OCI-LY3 (cell line): ENCODE measurements around the gene CHN2.

Experiments
- H2AFZ ChIP-seq: fragments of 200-600, 300-600 bp; shearing (Covaris generic); 2 replicates; pipeline ENCODE4 v1.6.0; 2014; ENCODE audit warnings: antibody characterized with exemption, low read depth, low read length
- H3K27ac ChIP-seq: fragments of 200-600, 300-600 bp; sonication (generic); 2 replicates; pipeline ENCODE4 v1.5.1; 2014; ENCODE audit warnings: mild to moderate bottlenecking, low read length, moderate library complexity, mixed read lengths
- H3K27me3 ChIP-seq: fragments of 200-600, 300-600 bp; sonication (generic); 2 replicates; pipeline ENCODE4 v1.6.1; 2014; ENCODE audit warnings: low read depth, low read length, mixed read lengths
- H3K36me3 ChIP-seq: fragments of 200-600, 300-600 bp; sonication (generic); replicated peaks from 2 replicates; pipeline ENCODE3; 2014; ENCODE audit warnings: low read depth, low read length, mixed read lengths
- H3K4me1 ChIP-seq: fragments of 300-600, 200-600 bp; sonication (generic); 2 replicates; pipeline ENCODE4 v1.6.1; 2014; ENCODE audit warnings: low read length, mixed read lengths
- H3K4me2 ChIP-seq: fragments of 200-600, 300-600 bp; sonication (generic); 2 replicates; pipeline ENCODE4 v1.6.1; 2014; ENCODE audit warnings: low read length, mixed read lengths
- H3K4me3 ChIP-seq: fragments of 300-600, 200-600 bp; sonication (generic); 2 replicates; pipeline ENCODE4 v1.5.1; 2014; ENCODE audit warnings: antibody characterized with exemption, mild to moderate bottlenecking, low read length, moderate library complexity
- H3K79me2 ChIP-seq: fragments of 300-600, 200-600 bp; shearing (Covaris generic); 2 replicates; pipeline ENCODE4 v1.6.1; 2014; ENCODE audit warnings: mild to moderate bottlenecking, low read length, mixed read lengths
- H3K9ac ChIP-seq: fragments of 300-600, 200-600 bp; shearing (Covaris generic); 2 replicates; pipeline ENCODE4 v1.6.0; 2014; ENCODE audit warnings: mild to moderate bottlenecking, low read length, moderate library complexity
- H3K9me3 ChIP-seq: fragments of 200-600, 300-600 bp; shearing (Covaris generic); 2 replicates; pipeline ENCODE4 v1.6.1; 2014; ENCODE audit warnings: low read length, mixed read lengths; ENCODE audit not compliant: insufficient read depth
- H4K20me1 ChIP-seq: fragments of 200-600, 300-600 bp; sonication (generic); 2 replicates; pipeline ENCODE4 v1.6.1; 2016; ENCODE audit warnings: low read length, mixed read lengths; ENCODE audit not compliant: insufficient read depth
- EZH2phosphoT487 ChIP-seq: fragments of 200-600 bp; shearing (Covaris generic); IDR thresholded peaks from 2 replicates; pipeline ENCODE4 v1.6.1; 2018; ENCODE audit warnings: antibody characterized with exemption, mixed run types, low read depth
- TF ChIP-seq, protein P1 (sequence below): fragments of 200-600, 300-600 bp; sonication (generic); IDR thresholded peaks from 2 replicates; pipeline ENCODE4 v1.5.1; 2014; ENCODE audit warnings: antibody characterized with exemption, low read length, low read depth

Gene CHN2

DNA sequence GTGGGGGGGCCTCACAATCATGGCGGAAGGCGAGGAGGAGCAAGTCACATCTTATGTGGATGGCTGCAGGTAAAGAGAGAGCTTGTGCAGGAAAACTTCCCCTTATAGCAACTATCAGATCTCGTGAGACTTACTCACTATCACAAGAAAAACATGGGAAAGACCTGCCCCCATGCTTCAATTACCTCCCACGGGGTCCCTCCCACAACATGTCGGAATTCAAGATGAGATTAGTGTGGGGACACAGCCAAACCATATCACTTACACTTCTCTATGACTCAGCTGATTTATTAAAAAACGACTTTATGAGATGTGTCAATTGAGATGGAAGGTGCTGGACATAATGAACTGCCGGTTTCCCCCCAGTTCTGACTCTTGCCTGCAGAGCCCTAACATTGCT is 23.8 kb upstream of the CHN2 start:
- no peaks in the 10 kb centered on the region for H3K4me1 ChIP-seq
- H3K4me3 ChIP-seq: no peak overlapping the region
- H3K9me3 ChIP-seq: no peaks in the 10 kb centered on the region
- no peaks in the 10 kb centered on the region for H3K27me3 ChIP-seq
- H3K4me2 ChIP-seq: no peak overlapping the region
- no peaks in the 10 kb centered on the region for H3K79me2 ChIP-seq
- no peak overlapping the region for H3K9ac ChIP-seq
- H3K36me3 ChIP-seq: no peaks in the 10 kb centered on the region
- H3K27ac ChIP-seq: no peak overlapping the region
- no peak for TF ChIP-seq EZH2phosphoT487
- TF ChIP-seq, protein P1, sequence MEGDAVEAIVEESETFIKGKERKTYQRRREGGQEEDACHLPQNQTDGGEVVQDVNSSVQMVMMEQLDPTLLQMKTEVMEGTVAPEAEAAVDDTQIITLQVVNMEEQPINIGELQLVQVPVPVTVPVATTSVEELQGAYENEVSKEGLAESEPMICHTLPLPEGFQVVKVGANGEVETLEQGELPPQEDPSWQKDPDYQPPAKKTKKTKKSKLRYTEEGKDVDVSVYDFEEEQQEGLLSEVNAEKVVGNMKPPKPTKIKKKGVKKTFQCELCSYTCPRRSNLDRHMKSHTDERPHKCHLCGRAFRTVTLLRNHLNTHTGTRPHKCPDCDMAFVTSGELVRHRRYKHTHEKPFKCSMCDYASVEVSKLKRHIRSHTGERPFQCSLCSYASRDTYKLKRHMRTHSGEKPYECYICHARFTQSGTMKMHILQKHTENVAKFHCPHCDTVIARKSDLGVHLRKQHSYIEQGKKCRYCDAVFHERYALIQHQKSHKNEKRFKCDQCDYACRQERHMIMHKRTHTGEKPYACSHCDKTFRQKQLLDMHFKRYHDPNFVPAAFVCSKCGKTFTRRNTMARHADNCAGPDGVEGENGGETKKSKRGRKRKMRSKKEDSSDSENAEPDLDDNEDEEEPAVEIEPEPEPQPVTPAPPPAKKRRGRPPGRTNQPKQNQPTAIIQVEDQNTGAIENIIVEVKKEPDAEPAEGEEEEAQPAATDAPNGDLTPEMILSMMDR: no peak
- no peaks in the 10 kb centered on the region for H4K20me1 ChIP-seq
- H2AFZ ChIP-seq: no peak overlapping the region

DNA sequence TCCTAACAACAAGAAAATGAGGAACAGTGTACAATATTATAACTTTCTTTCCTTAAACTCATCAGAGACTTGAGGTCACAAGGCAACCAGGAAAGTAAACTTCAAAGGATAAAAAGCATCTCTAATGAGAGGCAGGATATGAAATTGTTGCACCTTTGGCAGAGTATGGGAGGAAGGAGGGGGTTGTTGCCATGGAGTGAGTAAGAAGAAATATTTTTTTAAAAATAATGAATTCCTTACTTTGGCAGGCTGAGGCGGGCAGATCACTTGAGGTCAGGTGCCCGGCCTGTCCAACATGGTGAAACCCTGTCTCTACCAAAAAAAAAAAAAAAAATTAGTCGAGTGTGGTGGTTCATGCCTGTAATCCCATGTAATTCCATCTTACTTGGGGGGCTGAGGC is 21.1 kb upstream of the CHN2 start:
- no peak overlapping the region for H2AFZ ChIP-seq
- H3K27me3 ChIP-seq: no peaks in the 10 kb centered on the region
- no peak overlapping the region for H3K27ac ChIP-seq
- TF ChIP-seq, protein P1: no peak
- TF ChIP-seq EZH2phosphoT487: no peak
- no peaks in the 10 kb centered on the region for H3K4me1 ChIP-seq
- H3K4me2 ChIP-seq: no peak overlapping the region
- H4K20me1 ChIP-seq: no peaks in the 10 kb centered on the region
- no peaks in the 10 kb centered on the region for H3K79me2 ChIP-seq
- no peaks in the 10 kb centered on the region for H3K36me3 ChIP-seq
- no peak overlapping the region for H3K9ac ChIP-seq
- no peaks in the 10 kb centered on the region for H3K9me3 ChIP-seq
- H3K4me3 ChIP-seq: no peak overlapping the region

DNA sequence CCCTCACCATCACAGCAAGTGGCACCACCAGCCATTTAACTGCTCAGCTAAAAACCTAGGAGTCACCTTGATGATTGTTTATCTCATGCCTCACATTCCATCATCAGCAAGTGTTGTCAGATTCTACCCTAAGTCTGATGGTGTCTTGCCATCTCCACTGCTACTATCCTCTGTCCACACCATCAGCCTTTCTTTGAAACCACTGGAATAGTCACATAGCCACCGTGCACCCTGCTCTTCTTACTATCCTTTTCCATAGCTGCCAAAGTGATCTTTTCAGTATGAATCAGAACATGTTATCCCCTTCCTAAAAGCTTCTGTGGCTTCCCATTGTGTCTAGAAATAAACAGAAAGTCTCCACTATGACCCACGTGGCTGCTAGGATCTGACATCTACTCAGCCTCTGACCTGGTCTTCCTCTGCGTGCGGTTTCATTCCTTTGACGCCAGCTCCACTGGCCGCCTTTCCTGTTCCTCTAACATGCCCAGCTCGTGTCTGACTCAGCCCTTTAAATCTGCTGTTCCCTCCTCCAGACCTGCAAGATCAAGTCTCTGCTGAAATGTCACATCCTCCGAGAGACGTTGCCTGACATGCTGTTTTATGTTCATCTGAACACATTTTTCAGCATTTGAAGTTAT is 16.5 kb upstream of the CHN2 start:
- H3K27ac ChIP-seq: no peak overlapping the region
- no peak for TF ChIP-seq EZH2phosphoT487
- TF ChIP-seq, protein P1: no peak
- no peaks in the 10 kb centered on the region for H3K79me2 ChIP-seq

DNA sequence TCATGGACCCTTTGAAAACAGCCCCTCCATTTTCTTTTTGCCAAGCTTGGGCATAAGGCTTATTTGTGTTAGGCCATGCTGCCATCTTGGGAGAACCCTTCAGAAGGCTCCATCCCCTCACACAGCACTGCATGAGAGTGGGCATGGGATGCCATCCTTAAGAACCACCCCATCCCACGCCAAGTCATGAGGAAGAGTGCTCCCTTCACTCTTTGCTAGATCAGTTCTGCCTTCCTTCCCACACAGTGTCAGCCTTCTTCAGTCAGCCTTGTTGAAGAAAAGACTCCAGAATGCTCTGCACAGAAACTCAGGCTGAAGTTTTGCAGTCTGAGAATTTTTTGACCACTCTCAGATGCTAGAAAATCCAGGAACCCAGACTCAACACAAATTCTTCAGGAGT is 15.5 kb upstream of the CHN2 start:
- Histone ChIP-seq H3K79me2 (no peaks in the 10 kb centered on the region), H3K4me2 (no peak overlapping the region), H3K9ac (no peak overlapping the region), H3K36me3 (no peaks in the 10 kb centered on the region), H4K20me1 (no peaks in the 10 kb centered on the region), H3K27ac (no peak overlapping the region), H2AFZ (no peak overlapping the region), H3K9me3 (no peaks in the 10 kb centered on the region), H3K4me1 (no peaks in the 10 kb centered on the region), H3K27me3 (no peaks in the 10 kb centered on the region), H3K4me3 (no peak overlapping the region)
- TF ChIP-seq, protein P1: no peak

More for the DNA sequence above, 16.5 kb upstream of the CHN2 start:
- Histone ChIP-seq H3K4me2 (no peak overlapping the region), H3K4me3 (no peak overlapping the region), H3K9me3 (no peaks in the 10 kb centered on the region), H3K36me3 (no peaks in the 10 kb centered on the region), H3K4me1 (no peaks in the 10 kb centered on the region), H4K20me1 (no peaks in the 10 kb centered on the region), H3K9ac (no peak overlapping the region), H3K27me3 (no peaks in the 10 kb centered on the region), H2AFZ (no peak overlapping the region)
